NT2/D1 (cell line): ENCODE measurements around the gene DPEP1.

ENCODE experiments used
- SUZ12 ChIP-seq: IDR thresholded peaks from 2 replicates; pipeline ENCODE4 v1.6.1; 2011; ENCODE audit not compliant: insufficient read length, insufficient read depth; ENCODE audit errors: extremely low read depth
- YY1 ChIP-seq: IDR thresholded peaks from 2 replicates; pipeline ENCODE4 v1.6.1; 2011; ENCODE audit not compliant: insufficient read length, insufficient read depth

- TF ChIP-seq SUZ12 (no peak), YY1 (peak; percentile 54)
Measured at GRCh38 chr16:89686520-89687091, 73.2 kb downstream of the DPEP1 start, which contains the start of gene CDK10.
